PC-9 (cell line): ENCODE results near the gene RPS6KA5. TPM values are rescaled to one million over a fixed set of nuclear protein-coding genes. Genes with fewer than 3 reads are reported as not detected.

Experiments
- BruUV-seq: library from RNA; stranded (reverse); fragments of 400-500 nt; replicated peaks from 2 replicates; lab custom pipeline; 2021; lab: Mats Ljungman, UMichigan
- CTCF ChIA-PET: fragments of 300-600 bp; sonication (Branson Sonifier 250); formaldehyde crosslinking; loops from one replicate; lab custom pipeline; 2022; ENCODE audit warnings: antibody characterized with exemption; lab: Charles Lee
- POLR2A ChIA-PET: fragments of 300-600 bp; sonication (Branson Sonifier 250); formaldehyde crosslinking; loops from one replicate; lab custom pipeline; 2022; ENCODE audit warnings: antibody characterized with exemption; ENCODE audit not compliant: unreplicated experiment; lab: Charles Lee
- DNase-seq, 2 experiments: peaks; one replicate each; pipeline versions ENCODE4 v3.0.0 to v3.0.0-alpha.2; 2015 to 2022; ENCODE audit warnings: mixed read lengths in 1 of 2
- H2AFZ ChIP-seq: fragments of 200-600 bp; sonication (generic); 2 replicates; pipeline ENCODE4 v1.8.1; 2017; ENCODE audit warnings: antibody characterized with exemption
- H3F3A ChIP-seq: fragments of 200-600 bp; sonication (generic); 2 replicates; pipeline ENCODE4 v1.8.1; 2017; ENCODE audit warnings: antibody characterized with exemption, mild to moderate bottlenecking, low read depth; ENCODE audit not compliant: insufficient read depth
- H3K27ac ChIP-seq: fragments of 200-600 bp; sonication (generic); 2 replicates; pipeline ENCODE4 v1.6.1; 2016; ENCODE audit warnings: mixed run types
- H3K27me3 ChIP-seq: fragments of 200-600 bp; sonication (generic); 2 replicates; pipeline ENCODE4 v1.6.1; 2016; ENCODE audit warnings: low read depth, mixed run types; ENCODE audit not compliant: insufficient read depth
- H3K36me3 ChIP-seq: fragments of 200-600 bp; sonication (generic); 2 replicates; pipeline ENCODE4 v1.6.1; 2016; ENCODE audit warnings: low read depth, mixed run types
- H3K4me1 ChIP-seq: fragments of 200-600 bp; sonication (generic); replicated peaks from 2 replicates; pipeline ENCODE4 v1.6.1; 2016; ENCODE audit warnings: mixed run types; ENCODE audit not compliant: insufficient read depth
- H3K4me2 ChIP-seq: fragments of 200-600 bp; sonication (generic); 2 replicates; pipeline ENCODE4 v1.6.1; 2017; ENCODE audit warnings: mixed run types
- H3K4me3 ChIP-seq: fragments of 200-600 bp; sonication (generic); 2 replicates; pipeline ENCODE4 v1.6.1; 2016; ENCODE audit warnings: mixed run types
- H3K79me2 ChIP-seq: fragments of 200-600 bp; sonication (generic); 2 replicates; pipeline ENCODE4 v1.6.1; 2017; ENCODE audit warnings: low read depth, mixed run types
- H3K9me2 ChIP-seq: fragments of 200-600 bp; sonication (generic); 2 replicates; pipeline ENCODE4 v1.8.1; 2017; ENCODE audit warnings: mild to moderate bottlenecking; ENCODE audit not compliant: insufficient read depth
- H3K9me3 ChIP-seq: fragments of 200-600 bp; sonication (generic); 2 replicates; pipeline ENCODE4 v1.8.1; 2016; ENCODE audit warnings: low read depth; ENCODE audit not compliant: insufficient read depth
- H4K20me1 ChIP-seq: fragments of 200-600 bp; sonication (generic); 2 replicates; pipeline ENCODE4 v1.8.1; 2017; ENCODE audit not compliant: insufficient read depth
- CTCF ChIP-seq: fragments of 200-600 bp; sonication (generic); conservative IDR thresholded peaks from 2 replicates; pipeline ENCODE4 v1.6.1; 2017; ENCODE audit warnings: mixed run types, antibody characterized with exemption, mild to moderate bottlenecking, moderate library complexity
- EZH2 ChIP-seq: fragments of 200-600 bp; sonication (generic); IDR thresholded peaks from 2 replicates; pipeline ENCODE4 v1.8.0; 2017; ENCODE audit warnings: antibody characterized with exemption, low read depth
- intact Hi-C: fragments of 100-400 bp; cut with micrococcal nuclease; formaldehyde crosslinking; loops from one replicate; pipeline ENCODE4 v1.10.0; 2022; ENCODE audit not compliant: unreplicated experiment
- total RNA-seq: library from RNA; stranded (reverse); gene quantifications from 2 replicates; pipeline ENCODE4 v1.2.3, GENCODE V29; 2021

RPS6KA5 gene
- total RNA-seq, 1 experiment from 2014 or later = 3.5 TPM

- peak overlapping the region; percentile 50 for H3K4me2 ChIP-seq
- H3K79me2 ChIP-seq = no peaks in the 10 kb centered on the region
- peaks cover 14% of the 10 kb centered on the region for H3K4me1 ChIP-seq
- no peaks in the 10 kb centered on the region for H4K20me1 ChIP-seq
- 0 out of 2 replicates have a peak, but pooled peaks cover 5% of the 10 kb centered on the region for H3F3A ChIP-seq
- ChIA-PET CTCF (no interaction called here), POLR2A (interaction anchor here (0.6 kb wide), 1 partner anchor 90 kb away, joined by 3 read pairs; no protein-coding TSS in a partner anchor)
- TF ChIP-seq CTCF (no peak), EZH2 (no peak)
- H3K9me3 ChIP-seq = no peaks in the 10 kb centered on the region; the same call in 1 of the 2 replicates
- H3K36me3 ChIP-seq = no peaks in the 10 kb centered on the region
- H2AFZ ChIP-seq = no peak overlapping the region
- BruUV-seq = no TSS peak
- H3K27ac ChIP-seq = peak overlapping the region; percentile 81
- H3K9me2 ChIP-seq = no peaks in the 10 kb centered on the region
- DNase-seq = no peak
- H3K4me3 ChIP-seq = no peak overlapping the region
- intact Hi-C loops = no loop called here
- no peaks in the 10 kb centered on the region for H3K27me3 ChIP-seq
These were observed 90.8 kb downstream of the RPS6KA5 start for GRCh38 chr14:90969531-90970166.

DNA sequence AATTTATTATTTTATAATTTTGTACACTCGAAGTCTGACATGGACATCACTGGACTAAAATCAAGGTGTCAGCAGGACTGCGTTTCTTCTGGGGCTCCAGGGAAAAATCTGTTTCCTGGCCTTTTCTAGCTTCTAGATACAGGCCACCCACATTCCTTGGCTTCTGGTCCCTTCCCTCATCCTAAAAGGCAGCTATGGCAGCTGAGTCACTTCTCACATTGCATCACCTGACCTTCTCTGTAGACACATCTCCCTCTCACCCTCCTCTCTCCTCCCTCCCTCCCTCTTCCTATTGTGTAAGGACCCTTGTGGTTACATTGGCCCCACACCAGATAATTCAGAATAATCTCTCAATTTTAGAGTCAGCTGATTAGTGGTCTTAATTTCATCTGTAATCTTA, 92.4 kb downstream of the RPS6KA5 start:
- H3F3A ChIP-seq = 0 out of 2 replicates have a peak, but pooled peaks cover 5% of the 10 kb centered on the region
- intact Hi-C loops = no loop called here
- ChIA-PET POLR2A (no interaction called here), CTCF (no interaction called here)
- no peaks in the 10 kb centered on the region; the same call in 1 of the 2 replicates for H3K9me3 ChIP-seq
- no peaks in the 10 kb centered on the region for H3K79me2 ChIP-seq
- H3K27me3 ChIP-seq = no peaks in the 10 kb centered on the region
- DNase-seq = no peak
- BruUV-seq = no TSS peak
- no peaks in the 10 kb centered on the region for H3K9me2 ChIP-seq
- H4K20me1 ChIP-seq = no peaks in the 10 kb centered on the region
- no peak overlapping the region for H2AFZ ChIP-seq
- H3K36me3 ChIP-seq = no peaks in the 10 kb centered on the region
- no peak overlapping the region for H3K4me3 ChIP-seq
- H3K4me1 ChIP-seq = peaks cover 14% of the 10 kb centered on the region
- no peak overlapping the region for H3K4me2 ChIP-seq
- no peak overlapping the region for H3K27ac ChIP-seq
- TF ChIP-seq EZH2 (no peak), CTCF (no peak)

GRCh38 chr14:90966493-90966892, 93.9 kb downstream of the RPS6KA5 start:
- BruUV-seq = no TSS peak
- TF ChIP-seq CTCF (no peak), EZH2 (no peak)
- no peak for DNase-seq
- Histone ChIP-seq H3K27ac (no peak overlapping the region), H4K20me1 (no peaks in the 10 kb centered on the region), H3K9me3 (no peaks in the 10 kb centered on the region; the same call in 1 of the 2 replicates), H3K79me2 (no peaks in the 10 kb centered on the region), H3K27me3 (no peaks in the 10 kb centered on the region), H3K9me2 (no peaks in the 10 kb centered on the region), H3K4me2 (no peak overlapping the region), H3K4me3 (no peak overlapping the region), H3K4me1 (peaks cover 14% of the 10 kb centered on the region), H3F3A (0 out of 2 replicates have a peak, but pooled peaks cover 5% of the 10 kb centered on the region), H3K36me3 (no peaks in the 10 kb centered on the region), H2AFZ (no peak overlapping the region)
- POLR2A ChIA-PET = no interaction called here
- CTCF ChIA-PET = no interaction called here
- intact Hi-C loops = no loop called here
